HG03196 (cell line): ENCODE results near the gene TRIM44.

Experiments used
- ATAC-seq: cut with Tn5 transposase; IDR thresholded peaks from one replicate; pipeline ENCODE4 v1.9.1; 2021; ENCODE audit not compliant: unreplicated experiment

The TRIM44 gene

DNA sequence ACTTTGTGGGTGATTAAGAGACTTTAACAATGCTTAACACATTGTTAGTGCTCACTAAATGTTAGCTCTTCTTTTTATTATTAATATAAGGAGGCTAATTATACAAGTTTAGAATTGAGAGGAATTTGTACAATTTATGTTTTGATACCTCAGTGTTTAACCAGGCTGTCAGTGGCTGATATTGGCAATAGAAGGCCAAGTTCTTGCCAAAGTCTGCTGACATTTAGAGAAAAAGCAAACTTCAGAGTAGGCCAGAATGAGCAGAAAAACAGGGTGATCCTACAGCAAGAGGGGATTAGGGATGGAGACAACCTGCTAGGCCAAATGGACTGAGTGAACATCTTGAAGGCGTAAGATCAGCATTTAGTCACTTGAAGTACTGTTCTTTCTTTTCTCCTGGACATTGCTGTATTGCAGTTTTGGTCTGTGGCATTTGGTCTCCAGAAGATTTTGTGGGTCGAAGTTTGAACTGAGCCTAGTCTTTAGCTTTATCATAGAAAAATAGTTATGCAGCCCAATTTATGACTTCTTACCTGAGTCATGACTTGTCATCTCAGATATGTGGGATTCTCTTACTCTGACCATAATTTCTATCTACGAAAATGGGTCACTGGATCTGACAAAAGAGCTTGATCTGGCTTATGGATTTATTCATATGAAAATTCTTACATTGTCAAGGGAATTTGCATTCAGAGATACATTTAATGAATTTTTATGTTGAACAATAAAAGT, 9.0 kb downstream of the TRIM44 start:
- no peak for ATAC-seq

DNA sequence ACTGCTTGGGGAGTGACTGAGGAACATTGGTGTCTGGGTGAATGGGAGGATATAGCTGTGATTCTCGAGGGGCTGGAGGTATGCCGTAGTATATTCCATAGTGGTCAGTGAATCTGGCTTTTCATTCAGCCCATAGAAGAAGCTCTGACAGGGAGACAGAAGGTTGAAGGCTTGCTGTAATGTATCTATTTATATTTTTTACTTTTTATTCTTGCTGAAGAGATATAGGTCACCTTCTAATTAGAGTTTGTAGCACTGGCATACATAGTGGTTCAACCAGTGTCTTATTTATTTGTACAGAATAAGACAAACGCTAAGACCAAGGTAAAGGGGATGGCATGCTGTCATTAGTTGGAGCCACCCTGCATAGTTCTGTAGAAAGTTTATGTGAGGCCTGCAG, 10.0 kb downstream of the TRIM44 start:
- no peak for ATAC-seq

DNA sequence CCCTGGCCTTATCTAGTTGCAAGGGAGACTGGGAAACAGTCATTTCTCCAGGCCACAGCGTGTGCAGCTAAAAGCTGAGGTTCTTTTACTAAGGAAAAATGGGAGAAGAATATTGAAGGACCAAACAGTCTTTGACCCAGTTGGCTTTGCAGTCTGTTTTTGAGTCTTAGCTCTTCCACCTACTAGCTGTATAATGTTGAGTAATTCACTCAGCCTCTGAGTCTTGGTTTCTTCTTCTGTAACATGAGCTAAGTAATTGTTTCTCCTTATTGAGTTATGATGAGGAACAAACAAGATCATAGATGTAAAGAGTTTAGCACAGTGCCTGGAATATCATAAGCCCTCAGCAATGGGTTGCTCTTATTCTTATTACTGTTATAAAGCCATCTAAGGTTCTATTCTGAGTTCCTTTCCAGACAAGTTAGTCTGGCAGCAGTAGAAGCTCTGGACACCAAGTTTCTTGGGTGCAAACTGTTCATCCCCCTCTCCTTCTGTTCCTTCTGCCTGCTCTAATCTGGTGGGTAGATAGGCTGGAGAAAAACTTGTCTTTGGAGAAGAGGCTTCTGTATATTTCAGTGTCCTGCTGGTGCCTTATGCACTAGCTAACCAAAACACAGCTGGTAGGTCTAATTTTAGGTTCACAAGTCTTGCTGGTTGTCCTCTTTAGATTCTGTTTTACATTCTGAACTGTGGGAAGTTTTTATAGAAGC, 13.5 kb downstream of the TRIM44 start:
- no peak for ATAC-seq

DNA sequence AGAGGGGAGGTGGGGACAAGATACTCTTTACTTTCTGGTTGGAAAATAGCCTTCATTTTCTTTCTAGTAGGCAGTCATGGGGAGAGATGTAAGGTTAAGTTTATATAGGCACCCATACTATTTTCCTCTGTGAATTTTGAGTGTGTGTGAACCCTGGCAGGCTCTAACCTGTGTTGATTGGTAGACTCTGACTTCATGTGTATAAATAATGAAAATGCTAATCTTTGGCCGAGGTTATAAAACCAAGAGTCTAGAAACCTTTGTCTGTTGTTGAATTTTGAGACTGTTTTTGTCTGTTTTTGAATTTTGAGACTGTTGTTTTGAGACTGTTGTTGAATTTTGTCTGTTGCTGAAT, 14.0 kb downstream of the TRIM44 start:
- no peak for ATAC-seq

DNA sequence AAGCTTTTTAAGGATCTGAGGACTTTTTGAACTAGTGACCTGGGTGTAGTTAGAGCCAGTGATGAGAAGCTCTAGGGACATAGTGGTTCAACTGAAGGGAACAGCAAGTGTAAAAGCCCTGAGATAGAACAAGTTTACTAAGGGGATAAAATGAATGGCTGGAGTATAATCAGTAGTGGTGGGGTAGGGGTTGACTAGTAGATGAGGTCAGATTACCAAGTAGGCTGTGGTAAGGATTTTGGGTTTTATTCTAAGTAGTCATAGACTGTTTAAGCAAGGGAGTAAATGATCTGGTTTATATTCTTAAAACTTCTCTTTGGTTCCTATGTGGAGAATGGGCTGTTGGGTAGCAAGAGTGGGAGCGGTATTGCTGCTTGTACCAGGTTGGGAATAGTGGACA, 15.3 kb downstream of the TRIM44 start:
- no peak for ATAC-seq

DNA sequence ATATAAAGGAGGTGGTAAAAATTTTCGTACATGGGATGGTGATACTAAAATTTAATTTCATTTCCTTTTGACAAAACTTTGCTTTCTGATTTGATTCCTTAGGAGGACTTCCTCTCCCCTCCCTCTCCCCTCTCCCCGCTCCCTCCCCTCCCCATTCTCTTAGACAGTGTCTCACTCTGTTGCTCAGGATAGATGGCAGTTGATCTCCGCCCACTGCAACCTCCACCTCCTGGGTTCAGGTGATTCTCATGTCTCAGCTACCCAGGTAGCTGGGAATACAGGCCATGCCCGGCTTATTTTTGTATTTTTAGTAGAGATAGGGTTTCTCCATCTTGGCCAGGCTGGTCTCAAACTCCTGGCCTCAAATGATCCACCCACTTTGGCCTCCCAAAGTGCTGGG, 15.9 kb downstream of the TRIM44 start:
- ATAC-seq: no peak

DNA sequence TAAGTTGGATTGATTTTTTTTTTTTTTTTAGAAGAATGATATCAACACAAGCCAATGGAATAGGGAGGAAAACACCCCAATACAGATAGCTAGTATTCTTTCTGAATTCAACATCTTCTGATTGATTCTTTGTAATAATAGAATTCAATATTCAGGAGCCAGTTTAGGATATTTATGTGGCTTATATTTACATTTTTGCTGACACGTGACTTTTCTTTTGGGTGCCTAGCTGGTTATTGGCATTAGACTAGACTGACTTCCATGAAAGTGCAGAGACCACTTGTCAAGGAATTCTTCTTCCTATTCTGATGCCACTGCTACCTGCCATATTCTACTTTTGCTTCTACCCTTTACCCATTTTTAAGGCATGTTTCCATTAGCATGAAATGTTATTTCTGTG, 16.4 kb downstream of the TRIM44 start:
- ATAC-seq: no peak

DNA sequence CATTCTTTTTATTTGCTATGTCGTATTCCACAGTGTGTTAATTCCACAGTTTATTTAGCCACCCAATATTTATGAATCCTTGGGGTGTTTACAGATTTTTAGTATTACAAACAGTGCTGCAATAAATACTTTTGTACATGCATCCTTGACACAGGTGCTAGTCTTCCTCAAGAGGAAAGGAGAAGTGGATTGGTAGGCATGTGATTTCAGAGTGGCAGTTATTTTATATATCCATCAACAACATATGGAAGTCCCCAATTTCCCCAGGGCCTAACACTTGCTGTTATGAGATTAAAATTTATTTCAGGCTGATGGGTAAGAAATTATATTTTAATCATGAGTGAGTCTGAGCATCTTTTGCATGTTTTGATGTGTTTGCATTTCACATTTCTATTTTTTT, 17.9 kb downstream of the TRIM44 start:
- ATAC-seq: no peak

DNA sequence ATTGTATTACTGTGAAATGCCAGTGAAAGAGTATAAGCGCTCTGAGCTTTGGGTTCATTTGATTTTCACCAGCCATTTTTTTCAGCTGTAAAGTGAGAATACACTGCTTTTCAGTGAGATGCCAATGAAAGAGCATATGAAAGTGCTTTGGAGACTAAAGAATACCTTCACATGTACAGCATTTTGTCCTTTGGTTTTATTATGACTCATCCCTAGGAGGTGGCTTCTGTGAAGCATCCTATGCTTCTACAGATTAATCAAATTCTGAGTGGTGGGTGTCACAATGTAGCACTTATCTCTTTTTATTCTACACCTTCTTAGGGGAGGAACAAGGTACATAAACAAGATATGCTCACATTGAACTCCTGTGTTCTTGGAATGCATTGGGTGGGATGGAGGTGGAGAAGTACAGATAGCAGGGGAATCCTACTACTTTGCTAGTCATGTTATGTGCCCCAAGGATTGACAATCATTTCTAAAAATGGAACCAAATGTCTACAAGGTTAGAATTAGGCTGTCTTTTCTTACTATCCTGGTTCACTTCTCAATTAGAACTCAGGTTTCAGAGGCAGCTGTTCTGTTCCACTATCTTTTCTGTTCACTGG, 18.7 kb downstream of the TRIM44 start:
- peak; percentile 48 for ATAC-seq

DNA sequence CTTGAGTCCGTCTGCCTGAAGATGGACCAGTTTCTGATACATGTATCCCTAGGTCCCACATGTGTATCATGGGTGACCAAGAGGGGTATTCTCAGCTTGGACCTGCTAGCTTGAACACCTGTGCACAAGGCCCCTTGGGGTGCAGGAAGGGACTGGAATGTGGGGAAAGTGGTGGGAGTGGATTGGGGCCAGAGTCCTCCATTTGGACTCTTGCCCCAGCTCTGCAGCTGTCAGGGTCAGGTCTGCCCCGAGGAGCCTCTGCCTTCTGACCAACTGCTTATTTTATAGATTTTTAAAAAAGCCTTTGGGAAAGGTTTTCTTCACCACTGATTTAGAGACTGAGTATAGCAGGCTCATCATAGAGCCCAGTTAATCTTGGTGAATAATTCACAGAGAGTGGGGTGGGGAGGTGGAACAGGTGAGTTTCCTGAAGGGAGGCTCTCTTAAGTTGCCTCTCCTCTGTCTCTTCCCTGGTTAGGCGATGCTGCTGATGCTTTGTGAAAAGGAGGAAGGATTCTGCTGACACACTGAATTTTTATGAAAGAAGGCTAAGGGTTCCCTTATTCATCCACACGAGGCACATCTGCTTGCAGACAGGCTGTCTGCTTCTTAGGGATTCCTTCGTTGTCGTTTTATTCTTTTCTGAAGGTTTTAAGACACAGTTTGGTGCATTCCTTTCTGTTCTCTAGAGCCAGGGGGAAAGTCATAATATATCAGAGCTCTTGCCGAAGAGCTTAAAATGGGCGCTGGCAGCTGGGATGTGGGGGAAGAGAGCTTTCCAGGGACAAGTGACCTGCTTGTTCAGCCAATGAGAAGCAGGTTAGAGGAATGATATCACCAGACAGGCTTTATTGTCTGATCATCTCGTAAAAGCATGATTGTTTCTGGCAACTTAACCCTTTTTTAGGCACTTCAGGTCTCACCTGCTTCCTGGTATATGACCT, 19.9 kb downstream of the TRIM44 start:
- ATAC-seq: no peak

DNA sequence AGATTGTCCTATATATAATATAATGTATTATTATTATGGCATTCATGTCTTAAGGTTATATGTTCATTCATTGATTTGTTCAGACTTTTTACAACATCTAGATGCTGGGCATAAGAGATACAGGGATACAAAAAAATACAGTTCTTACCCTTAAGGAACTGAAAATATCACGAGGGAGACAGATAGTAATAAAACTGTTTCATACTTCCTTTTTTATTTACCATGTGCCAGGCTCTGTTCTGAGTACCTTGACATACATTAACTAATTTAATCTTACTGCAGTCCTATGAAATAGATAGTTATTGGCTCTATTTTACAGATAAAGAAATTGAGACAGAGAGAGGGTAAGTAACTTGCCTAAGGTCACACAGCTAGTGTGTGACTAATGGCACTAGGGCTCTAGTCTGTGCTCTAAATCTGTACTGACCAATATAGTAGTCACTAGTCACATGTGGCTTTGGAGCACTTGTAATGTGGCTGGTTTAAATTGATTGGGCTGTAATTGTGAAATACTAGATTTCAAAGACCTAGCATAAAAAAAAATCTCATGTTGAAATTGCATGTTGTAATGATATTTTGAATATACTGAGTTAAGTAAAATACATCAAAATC, 21.3 kb downstream of the TRIM44 start:
- ATAC-seq: peak; percentile 41

DNA sequence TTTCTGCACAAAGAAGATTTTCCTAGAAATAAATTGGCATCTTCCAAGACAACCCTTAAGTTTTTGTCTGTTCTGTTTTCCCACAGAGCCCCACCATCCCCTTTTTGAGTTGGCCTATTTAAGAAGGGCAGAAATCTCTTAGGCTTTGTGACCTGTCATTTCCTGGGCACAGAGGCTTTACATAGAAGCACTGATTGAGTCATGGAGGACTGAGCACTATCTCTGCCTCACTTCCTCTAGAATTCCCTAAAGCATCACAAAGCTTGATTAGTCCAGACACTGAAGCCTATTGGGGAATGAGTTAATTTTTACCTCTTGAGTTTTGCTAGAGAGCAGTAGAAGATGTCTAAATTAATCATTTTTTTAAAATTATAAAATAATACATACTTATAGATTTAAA, 25.4 kb downstream of the TRIM44 start:
- ATAC-seq: no peak

DNA sequence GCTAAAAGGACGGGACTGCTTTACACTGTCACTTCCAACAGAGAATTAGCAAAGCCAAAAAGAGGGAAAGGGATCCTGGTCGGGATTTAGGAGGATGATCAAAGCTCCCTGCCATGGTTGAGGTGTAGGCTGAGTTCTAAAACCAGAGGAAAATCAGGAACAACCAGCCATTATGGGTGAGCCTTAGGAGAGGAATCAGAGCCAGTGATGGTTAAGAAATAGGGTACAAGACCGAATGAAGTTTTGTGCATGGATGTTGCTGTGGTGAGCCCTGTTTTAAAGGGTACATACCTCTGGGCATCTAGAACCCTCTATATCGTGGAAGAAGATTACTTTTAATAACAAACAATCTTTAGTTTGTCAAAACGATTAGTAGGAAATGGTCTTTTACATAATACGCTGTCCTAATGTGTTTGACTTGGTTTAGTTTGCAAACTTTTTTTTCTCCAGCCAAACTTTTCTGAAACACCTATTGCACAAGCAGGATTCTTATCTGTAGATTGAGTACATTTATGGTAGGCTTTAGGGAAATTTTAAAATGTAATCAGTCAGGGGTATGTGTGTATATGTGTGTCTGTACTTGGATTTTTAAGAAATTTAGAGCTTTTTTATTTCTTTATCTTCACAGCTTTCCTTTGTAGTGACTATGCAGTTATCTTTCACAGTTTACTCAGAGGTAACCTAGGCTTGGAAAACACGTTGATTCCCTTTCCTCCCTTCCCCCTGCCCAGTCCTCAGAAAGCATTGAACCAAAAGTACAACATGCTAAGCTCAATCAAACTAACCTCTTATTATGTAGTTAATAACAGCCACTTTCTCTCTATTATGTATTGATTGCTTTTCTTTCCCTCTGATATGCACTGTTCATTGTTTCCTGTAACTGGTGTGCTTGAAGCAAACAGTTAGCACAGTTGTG, 26.8 kb downstream of the TRIM44 start:
- ATAC-seq: no peak

DNA sequence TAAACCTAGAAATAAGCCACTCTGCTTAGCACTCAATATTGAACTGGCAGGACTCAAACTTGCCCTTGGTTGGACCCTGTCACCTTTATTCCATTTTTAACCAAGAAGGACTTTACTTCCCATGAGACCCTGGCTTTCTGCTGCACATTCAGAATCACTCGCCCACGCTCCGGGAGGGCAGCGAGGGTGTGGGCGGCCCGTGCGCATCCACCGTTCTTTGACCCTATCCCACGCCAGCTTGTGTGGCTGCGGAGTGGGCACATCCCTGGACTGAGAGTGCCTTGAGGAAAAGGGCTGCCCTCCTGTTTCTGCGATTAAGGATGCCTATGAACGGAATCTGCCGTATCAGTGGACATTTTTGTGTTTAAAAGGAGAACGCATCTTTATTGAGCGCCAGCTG, 39.6 kb downstream of the TRIM44 start:
- ATAC-seq: no peak

DNA sequence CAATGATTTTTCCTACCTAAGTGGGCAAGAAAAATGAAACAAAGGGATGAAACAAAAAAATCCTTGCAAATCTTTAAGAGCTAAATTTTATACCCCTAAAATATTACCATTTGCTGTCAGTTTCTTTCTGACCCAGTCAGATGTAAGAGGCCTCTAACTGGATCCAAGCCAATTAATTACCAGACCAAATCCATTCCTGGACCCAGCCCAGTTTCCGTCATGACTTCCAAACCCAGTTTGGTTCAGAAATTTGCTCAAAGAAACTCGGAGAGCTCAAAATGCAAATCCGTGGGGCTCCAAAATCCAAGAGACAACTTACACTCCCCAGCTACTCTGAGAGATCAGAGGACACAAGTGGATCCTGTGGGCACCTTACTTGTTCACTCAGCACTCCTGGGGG, 46.8 kb downstream of the TRIM44 start:
- no peak for ATAC-seq

DNA sequence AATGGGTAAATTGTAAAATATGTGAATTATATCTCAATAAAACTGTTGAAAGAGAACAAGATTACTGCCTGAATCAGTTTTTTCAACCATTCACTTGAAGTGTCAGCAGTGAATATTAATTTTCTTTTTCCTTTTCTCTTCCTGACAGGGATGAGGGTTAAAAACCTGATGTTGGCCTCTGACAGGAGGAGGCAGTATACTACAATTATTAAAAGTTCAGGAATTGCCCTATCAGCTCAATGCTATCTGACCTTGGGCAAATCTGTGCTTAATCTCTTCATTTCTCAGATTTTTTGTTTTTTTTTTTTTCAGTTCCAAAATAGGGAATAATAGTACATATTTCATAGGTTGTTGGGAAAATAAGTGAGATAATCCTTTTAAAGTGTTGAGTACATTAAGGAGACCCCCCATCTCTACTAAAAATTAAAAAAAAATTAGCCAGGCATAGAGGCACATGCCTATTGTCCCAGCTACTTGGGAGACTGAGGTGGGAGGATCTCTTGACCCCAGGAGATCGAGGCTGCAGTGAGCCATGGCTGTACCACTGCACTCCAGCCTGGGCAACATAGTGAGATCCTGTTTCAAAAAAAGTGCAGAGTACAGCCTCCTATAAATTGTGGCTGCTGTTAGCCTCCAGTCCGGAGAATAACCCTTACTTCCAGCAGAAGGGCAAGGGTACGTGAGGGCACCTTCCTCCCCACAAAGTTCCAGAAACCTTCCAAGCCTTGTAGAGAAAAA, 48.8 kb downstream of the TRIM44 start:
- ATAC-seq: no peak

DNA sequence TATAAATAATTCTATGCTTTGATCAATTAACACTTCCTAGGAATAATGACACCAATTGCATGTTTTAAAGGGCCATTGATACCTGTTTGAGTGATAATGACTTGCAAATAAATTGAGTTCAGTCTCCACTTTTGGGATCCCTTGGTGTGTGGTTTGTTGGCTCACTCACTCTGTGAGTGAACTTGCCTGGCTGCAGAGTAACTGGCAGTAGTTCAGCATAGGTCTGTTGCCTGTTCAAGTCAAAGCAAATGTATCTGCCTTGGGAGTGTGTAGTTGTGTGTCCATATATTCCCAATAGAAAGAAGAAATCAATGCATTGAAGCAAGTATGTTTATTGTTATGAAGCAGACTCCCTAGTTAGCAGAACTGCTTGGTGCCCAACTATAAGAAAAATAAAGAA, 49.3 kb downstream of the TRIM44 start:
- no peak for ATAC-seq

DNA sequence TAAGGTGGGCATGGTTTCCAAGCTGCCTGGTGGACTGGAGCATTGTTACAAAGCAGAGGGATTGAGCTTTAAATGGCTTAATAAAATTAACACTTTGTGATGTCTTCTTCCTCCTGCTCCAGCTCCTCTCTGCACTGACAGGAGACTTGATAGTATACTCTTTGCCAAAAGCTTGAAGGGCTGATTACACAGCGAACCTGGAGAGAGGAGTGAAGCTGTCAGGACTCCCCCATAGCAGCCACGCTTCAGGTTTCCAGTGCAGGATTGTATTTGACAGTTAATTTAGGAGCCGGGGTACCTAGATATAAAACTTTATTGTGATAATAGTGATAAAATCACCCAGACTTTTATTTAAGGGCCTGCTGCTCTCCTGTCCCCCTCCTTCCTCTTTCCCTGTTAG, 50.0 kb downstream of the TRIM44 start:
- no peak for ATAC-seq
